ENCODE measurements around the gene FRAS1.

Gene FRAS1

DNA sequence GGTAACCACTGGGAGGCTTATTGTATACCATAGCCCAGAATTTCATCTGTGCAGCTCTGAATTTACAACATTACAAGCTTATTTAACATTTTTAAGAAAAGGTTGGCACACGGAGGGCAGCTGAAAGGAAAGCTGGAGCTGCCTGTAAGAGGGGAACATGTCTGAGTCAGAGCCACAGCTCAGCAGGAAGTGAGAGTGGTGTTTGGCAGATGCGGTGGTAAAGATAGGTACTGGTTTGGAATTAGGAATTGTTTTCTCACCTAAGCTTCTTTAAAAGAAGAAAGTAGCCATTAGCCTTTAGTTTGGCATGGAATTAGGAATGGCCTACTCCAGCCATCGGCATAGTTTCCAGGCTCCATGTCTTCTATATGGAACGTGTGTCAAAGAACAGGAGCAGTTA lies 321.9 kb downstream of the FRAS1 start:
- DNase-seq = no peak

DNA sequence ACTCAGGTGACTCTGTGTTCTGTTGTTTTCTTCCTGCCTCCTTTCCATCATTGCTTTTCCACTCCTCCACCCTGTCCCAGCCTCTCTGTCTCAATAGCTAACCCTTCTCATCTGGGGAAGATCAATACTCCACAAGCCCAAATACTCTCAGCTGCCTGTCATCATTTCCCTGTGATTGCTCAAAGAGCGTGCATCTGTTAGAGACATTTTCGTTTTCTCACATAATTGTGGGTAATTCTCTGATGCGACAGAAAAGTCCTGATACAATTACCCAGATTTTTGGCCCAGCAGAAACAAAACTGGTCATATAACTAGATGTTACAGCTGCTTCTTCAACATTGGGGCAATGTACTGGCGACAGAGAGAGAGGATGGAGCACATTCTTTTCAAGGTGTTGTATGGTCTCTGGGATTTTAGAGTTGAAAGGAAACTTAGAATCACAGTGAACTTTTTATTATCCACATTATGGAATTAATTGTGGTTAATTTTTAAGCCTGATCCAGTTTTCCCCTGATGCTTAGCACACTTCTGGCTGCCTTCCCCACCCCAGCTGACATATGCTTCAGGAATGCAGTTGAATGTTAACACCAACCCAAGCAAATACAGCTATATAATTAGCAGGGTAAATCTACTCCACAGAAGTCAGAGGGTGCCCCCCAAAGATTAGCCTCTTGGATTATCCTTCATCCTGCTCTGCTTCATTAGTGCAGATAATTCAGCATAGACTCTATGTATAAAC lies 323.0 kb downstream of the FRAS1 start:
- no peak for DNase-seq

DNA sequence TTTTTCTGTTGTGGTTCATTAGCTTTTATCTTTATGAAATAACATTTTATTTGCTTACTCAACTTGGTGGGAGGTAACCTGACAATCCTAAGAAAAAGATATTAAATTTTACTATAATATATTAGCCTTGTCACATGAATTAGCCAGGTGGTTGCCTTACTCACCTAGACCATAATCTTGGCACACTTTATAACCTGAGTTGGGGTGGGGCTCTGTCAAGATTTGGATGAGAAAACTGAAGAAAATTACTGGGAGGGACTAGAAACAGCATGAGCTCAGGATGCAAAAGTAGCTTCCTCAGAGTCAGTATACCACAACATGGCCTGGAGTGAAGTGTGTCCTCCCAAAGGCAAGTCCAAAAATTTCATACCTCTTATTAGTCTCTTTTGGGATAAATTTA lies 329.6 kb downstream of the FRAS1 start:
- DNase-seq = no peak

DNA sequence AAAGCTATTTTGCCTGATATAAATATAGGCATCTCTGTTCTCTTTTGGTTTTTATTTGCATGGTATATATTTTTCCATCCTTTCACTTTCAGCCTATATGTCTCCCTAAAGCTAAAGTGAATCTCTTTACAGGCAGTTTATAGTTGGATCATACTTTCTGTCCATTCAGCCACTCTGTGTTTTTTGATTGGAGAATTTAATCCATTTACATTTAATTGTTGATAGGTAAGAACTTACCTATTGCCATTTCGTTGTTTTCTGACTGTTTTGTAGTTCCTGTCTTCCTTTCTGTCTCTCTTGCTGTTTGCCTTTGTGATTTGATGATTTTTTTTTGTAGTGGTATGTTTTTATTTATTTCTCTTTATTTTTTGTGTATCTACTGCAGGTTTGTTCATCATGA lies 338.5 kb downstream of the FRAS1 start:
- no peak for DNase-seq

DNA sequence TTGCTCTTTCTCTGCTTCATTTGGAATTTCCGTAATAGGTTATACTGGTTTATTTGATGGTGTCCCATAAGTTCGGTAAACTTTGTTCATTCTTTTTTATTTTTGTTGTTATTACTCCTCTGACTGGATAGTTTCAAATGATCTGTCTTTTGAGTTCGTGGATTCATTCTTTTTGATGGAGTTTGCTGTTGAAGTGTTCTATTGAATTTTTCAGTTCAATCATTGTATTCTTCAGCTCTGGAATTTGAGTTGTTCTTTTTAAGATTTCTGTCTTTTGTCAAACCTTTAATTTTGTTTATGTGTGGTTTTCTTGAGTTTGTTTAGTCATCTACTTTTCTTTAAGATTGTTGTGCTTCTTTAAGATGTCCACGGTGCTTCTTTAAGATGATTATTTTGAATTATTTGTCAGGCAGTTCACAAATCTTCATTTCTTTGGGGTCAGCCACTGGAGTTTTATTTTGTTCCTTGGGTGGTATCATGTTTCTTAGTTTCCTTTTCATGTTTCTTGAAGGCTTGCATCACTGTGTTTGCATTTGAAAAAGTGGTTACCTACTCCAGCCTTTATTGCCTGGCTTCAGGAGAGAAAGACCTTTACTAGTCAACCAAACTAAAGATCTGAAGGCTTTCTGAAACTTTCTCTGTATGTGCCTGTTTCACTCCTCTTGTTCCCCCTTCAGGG lies 339.6 kb downstream of the FRAS1 start:
- no peak for DNase-seq

DNA sequence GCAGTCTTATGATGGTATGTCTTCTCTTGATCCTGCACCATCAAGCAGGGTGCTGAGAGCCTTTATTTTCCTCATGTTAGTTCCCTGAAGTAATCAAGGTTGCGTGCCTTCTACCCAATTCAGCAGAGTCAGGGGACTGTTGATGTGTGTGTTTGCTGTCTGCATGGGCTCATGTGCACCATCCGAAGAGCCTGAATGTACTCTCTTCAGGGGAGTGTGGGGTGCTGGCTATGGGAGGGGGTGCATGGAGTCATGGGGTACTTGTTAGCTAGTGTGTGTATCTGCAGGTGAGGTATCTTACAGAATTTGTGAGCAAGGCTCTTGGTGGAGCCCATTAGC lies 340.1 kb downstream of the FRAS1 start:
- DNase-seq = no peak

DNA sequence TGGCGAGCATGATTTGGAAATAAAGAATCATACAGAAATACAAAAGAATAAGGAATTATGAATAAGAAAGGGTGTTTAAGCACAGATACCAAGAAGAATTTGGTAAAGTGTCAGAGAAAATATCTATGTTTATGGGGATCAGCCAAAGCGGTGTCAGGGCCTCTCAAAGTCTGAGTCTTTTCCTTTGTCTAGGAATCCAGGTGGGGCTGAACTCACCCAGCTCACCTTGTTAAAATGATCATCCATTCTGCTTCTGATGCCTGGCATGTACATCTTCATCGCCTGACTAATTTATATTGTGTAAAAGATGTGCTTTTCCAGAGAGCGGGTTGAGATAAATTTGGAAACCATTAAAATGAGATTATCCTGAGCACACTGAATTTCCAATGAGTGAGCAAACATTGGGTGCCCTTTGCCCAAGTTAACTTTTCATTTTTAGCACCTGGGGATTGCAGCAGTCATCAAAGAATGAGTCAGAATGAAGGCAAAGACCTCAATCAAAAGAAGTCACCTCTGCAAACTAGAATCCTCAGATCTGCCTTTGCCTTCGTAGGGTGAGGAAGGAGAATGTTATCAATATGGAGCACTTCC lies 352.6 kb downstream of the FRAS1 start:
- no peak for DNase-seq

DNA sequence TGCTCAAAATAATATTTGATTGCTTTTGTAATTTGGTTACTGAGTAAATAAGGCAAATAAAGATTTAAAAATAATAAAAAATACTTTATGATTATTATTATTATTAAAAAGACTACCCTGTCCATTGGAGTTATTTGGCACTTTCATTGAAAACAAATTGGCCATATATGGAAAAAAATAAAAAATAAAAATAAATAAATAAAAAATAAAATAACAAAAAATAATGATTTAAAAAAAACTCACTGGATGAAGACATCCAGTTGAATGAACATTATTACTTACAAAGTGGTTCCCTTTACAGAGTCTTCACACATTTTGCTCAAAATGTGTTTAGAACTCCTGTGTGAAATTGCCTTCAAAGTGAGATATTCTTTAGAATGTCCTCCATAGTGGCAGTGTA lies 353.1 kb downstream of the FRAS1 start:
- DNase-seq = no peak

DNA sequence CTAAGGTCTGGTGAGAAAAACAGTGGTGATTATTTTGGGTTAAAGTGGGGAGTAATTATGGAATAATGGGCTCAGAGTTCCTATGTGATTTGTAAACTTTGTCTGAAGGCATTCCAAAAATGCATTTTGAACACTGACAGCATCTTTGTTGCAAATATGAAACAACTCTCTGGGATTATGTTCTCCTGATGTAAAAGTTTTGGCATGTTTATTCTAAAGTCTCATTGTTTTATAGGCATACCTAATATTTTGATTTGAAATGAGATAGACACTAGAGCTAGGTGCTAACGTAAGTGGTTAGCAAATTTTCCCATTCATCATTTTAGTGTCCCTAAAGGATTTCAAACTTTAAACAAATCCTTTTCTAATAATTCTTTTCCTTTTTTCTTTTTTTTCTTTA lies 353.6 kb downstream of the FRAS1 start:
- no peak for DNase-seq

DNA sequence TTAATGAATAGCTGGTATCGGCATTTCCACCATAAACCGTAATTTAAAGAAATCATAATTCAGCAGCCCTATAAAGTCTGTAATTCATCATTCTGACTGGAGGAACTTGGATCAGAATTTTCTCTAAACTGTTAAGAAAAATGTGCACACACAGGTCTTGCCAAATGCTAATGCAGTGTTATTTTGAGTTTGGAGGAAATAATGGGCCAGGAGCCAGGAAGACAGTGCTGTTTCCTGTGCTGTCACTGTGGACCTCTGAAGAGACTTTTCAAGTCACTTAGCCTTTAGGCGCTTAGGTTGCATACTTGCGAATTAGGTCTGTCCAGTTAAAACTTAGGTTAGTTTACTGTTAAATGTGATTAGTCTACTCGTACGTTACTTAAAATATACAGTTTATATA lies 357.0 kb downstream of the FRAS1 start:
- no peak for DNase-seq

DNA sequence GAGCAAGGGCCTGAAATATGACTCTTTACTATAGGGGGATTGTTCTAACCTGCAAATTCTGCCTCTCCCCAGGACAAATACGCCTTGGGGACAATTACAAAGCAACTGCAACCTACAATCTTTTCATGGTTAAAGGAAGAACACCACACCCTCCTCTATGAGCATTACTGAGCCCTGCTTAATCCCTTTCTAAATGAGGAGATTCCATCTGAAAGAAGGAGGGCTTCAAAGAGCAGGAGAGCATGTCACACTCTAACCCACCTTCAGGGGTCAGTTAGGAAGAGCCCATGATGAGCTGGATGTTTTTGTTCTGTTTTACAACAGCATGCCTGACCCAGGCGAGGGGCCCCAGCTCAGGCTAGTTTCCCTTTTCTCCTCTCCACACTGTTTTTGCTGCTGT lies 360.5 kb downstream of the FRAS1 start:
- no peak for DNase-seq

DNA sequence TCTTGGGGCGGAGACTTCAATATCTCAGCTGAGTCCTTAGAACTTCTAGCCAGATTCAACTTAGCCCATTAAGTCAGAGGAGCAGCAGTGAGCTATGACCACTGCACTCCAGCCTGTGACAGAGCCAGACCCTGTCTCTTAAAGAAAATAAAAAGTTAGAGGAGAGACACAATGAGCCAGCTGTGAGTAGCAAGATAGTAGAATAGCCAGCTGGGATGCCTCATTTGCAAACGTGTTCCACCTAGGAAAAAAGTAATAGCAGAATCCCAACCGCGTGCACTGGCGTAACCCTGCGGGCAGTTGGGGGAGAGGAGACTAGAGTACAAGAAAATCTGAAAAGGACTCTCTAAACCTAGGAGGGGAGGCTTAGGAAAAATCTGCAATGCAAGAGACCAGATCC lies 361.3 kb downstream of the FRAS1 start:
- DNase-seq = no peak

DNA sequence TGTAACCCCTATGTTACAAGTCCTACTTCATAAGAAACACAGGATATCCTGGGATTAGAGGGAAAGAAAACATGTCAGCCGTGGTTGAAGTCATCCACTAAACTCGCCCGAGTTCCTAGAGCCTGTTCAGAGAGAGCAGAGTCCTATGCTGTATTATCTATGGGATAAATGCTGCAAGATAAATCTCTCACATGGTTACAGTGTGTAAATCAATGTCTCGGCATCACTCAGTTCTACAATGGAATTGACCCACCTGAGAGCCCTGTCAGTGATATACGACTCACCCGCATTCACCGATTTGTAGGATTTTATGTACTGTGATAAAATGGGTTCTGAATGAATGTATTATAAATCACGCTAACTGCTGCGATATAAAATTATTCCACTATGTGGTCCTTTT lies 366.7 kb downstream of the FRAS1 start:
- no peak for DNase-seq

DNA sequence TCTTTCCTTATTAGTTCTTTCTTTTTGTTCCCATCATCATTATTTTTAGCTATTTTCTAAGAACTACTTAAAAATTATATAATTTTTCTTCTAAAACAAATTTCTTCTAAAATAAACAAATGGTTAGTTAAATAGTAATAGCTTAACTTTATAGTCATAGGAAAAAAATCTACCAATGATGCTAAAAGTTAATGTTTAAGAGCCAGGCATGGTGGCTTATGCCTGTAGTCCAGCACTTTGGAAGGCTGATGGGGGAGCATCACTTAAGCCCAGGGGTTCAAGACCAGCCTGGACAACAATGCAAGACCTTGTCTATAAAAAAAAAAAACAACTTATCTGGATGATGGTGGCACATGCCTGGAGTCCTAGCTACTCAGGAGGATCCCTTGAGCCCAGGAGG lies 367.3 kb downstream of the FRAS1 start:
- DNase-seq = no peak

DNA sequence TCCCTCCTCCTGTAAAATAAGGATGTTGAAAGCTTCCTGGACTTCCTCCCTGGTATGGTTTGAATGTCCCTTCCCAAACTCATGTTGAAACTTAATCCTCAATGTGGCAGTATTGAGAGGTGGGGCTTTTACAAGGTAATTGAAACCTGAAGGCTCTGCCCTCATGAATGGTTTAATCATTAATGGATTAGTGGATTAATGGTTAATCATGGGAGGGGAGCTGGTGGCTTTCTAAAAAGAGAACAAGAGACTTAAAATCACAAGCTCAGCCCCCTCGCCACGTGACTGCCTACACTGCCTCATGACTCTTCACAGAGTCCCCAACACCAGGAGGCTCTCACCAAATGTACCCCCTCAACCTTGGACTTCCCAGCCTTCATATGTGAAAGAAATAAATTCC lies 369.8 kb downstream of the FRAS1 start:
- no peak for DNase-seq

DNA sequence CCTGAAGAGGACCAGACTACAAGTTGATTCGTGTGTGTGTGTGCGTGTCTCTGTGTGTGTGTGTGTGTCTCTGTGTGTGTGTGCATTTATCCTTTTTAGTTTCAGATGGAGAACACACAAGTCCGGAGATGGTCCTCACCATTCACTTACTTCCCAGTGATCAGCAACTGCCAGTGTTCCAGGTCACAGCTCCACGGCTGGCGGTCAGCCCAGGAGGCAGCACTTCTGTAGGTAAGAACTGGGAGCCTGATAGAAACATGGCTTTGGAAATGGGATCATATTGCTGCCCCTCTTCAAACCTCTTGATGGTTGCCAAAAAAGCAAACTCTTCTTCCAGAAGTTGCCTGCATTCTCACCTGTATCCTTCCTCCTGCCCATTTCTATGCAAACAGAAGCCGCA lies 371.9 kb downstream of the FRAS1 start:
- DNase-seq = no peak

DNA sequence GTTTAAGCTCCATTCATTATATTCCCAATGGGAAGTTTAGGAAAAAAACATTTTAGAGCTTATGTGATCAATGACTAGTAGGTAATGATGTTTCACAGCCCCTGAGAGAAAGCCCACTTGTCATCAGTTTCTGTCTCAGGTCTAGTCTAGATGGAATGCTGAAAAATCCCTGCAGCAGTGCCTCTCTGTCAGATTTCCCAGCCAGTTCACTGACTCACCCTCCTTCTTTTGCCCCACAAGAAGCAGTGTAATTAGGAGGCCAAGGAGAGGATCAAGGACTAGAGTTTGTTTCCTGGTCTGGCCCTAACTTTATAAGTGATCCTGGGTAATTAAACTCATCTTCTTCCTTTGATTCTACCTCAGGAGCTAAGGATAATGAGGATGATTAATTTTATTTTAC lies 375.8 kb downstream of the FRAS1 start:
- no peak for DNase-seq

DNA sequence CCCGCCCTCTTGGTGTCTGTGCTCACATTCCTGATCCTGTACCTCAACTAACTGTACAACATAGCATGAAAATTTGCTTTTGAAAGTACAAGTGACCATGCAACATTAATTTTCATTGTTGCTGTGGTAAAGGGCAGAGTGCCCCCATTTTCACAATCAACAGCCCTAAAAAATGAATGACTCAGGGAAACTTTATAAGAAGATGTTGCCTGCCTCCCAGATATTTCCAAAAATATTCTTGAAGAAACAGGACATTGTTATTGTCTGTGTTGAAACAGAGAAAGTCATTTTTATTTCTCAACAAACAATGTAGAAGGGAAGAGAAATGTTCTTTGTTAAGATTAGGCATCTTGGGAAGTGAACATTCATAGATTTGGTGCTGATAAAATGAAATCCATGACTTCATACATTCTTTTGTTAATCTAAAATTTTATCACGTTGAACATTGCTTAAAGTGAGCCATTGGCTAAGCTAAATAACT lies 380.5 kb downstream of the FRAS1 start:
- DNase-seq = no peak

DNA sequence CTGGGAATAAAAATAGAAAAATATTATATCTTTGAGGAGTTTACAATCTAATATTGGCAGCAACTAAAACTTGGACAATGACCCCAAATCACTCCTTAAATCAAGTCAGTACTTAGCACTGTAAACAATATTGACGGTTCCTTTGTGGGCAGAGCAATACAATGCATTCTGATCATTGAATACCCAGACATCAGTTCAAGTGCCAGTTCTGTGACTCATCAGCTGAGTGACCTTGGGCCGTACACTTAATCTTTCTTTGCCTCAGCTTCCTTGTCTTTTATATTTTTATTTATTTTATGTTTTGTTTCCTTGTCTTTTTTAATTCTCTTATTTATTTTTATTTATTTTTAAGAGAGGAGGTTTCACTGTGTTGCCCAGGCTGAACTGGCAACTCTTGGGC lies 382.2 kb downstream of the FRAS1 start:
- no peak for DNase-seq

DNA sequence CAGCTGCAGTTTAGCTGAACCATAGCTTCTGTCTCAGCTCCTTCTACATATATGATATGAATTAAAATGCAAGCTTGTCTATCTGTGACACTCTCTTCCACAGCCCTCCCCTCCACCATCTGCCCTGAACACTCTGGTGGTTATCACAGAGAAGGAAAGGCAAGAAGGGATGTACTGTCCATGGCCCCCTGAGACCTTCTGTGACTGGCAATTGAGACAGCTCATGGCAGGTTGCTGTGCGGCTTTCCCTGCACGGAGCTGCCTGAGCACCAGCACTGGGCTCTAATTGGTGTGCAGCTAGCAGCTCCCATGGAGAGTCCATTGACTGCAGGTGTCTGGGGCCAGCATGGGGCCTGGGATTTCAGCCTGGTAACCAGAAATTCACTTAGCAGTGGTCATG lies 384.6 kb downstream of the FRAS1 start:
- no peak for DNase-seq

DNA sequence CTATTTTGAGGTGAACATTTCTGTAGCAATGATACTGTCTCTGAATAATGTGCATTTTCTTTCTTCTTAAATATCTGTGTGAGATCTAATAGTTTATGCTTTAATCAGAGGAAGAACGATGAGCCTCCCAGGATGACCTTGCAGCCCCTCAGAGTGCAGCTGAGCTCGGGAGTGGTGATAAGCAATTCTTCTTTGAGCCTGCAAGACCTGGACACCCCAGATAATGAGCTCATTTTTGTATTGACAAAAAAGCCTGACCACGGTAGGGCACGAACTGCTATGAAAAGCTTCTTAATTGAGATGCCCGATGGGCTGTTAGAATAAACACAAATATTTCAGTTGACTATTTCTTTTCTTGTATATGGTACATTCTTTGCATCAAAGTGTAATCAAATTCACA lies 389.5 kb downstream of the FRAS1 start:
- no peak for DNase-seq

DNA sequence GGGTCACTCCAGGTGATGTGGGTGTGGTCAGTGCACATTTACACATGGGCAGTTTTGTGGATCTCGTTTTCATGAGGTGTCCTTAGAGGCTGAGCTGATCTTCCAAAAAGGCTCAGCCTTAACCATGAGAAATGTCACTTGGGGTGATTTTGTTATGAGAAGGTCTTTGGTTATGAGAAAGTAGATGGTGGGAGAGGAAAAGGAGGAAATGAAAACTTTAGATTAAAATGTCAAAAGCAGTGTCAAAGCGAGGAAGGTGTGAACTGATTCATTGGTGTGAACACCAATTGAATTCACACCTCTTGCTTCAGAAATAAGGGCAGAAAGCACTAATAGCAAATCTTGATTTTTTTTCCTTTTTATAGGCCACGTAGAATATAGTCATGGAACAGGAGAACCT lies 394.3 kb downstream of the FRAS1 start:
- DNase-seq = no peak

DNA sequence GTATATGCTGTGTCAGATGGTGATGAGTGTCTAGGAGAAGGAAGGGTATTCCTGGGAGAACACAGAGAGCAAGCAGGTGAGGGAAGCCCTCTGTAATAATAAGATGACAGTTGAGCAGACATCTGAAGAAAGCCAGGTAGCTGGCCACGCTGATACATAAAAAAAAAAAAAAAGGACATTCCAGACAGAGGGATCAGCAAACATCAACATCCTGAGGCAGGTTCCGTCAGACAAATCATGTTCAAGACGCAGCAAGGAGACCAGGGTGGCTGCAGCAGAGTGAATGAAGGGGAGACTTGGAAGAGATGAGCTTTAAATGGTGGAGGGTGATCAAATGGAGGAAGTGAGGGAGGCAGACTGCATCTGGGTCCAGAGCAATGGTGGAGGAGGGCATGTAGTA lies 396.9 kb downstream of the FRAS1 start:
- DNase-seq = no peak

DNA sequence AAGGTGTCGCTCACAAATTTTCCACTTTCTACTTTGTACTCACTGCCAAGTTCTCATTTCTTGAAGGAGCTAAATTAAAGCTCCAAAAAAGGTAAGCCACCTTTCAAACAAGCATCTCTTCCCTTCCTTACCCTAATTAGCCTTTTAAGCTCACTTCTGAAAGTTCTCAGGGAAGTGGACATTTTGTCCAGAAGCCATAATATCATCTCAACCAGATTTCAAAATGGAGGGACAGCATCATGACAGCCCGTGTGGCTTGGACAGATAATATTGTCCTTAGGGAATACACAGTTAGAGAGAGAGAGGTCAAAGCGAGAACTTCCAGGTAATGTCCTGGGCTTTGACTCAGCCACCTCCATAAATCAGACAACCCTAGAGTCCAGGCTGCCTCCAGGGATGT lies 400.6 kb downstream of the FRAS1 start:
- DNase-seq = no peak

DNA sequence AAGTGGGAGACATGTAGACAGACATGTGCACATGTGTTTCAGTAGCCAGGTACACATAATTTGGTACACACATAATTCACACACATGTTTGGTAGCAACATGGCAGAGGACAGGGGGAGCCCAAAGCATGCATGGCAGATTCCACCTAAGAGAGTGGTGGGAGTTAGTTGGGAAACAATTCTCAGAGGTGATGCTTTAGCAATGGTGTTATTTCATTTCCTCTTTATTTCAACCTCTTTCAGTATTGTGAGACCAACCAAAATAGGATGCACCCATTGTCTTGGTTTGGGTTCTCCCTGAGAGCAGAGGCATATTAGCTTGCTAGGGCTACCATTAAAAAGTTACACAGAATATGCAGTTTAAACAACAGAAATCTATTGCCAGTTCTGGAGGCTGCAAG lies 402.2 kb downstream of the FRAS1 start:
- DNase-seq = no peak
